ENCODE measurements around the gene MAN1A2. TPM values are rescaled to one million over a fixed set of nuclear protein-coding genes. Genes with fewer than 3 reads are reported as not detected.

Gene MAN1A2
- total RNA-seq, 5 donors from 2014 or later (not counting 1 experiment from before 2014, with no cell fraction given): 43.3 to 64.4 (median 51.4) TPM

DNA sequence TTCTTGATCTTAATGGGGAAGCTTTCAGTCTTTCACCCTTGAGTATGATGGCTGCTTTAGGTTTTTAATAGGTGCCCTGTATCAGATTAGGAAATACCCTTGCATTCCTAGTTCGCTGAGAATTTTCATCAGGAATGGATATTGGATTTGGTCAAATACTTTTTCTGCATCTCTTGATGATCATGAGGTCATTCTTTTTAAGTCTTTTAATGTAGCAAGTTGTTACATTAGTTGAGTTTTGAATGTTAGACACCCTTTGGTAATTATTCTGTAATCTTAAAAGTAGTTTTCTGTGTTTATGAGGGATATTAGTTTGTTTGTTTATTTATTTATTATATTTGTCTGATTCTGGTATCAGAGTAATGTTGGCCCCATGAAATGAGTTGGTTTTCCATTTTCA is 22.5 kb downstream of the MAN1A2 start:
- ATAC-seq (replicated peaks in 1 of 4): no peak
- Histone ChIP-seq H3K4me3 (ENCODE audit: control insufficient read depth in 1 of 2, extremely low read depth in 1 of 2, low read length in 1 of 2) (no peak overlapping the region), H3K36me3 (ENCODE audit: control insufficient read depth in 2 of 2, extremely low read depth in 1 of 2, insufficient read depth in 1 of 2, low read length in 1 of 2) (no peaks in the 10 kb centered on the region), H3K4me1 (ENCODE audit: control insufficient read depth in 1 of 2, extremely low read depth in 1 of 2, insufficient read depth in 2 of 2, low read length in 2 of 2) (peaks cover 0 to 17% of the 10 kb centered on the region in 2 experiments), H3K9me3 (no peaks in the 10 kb centered on the region), H3K27me3 (replicated peaks in 1 of 2; ENCODE audit: control insufficient read depth in 2 of 2, extremely low read depth in 1 of 2, insufficient read depth in 2 of 2, low read length in 1 of 2) (no peaks in the 10 kb centered on the region), H3K27ac (ENCODE audit: low read length) (no peak overlapping the region)
- peaks cover 92 to 96% (median 94%) of the 10 kb centered on the region in 3 donors for H3K4me1 Mint-ChIP-seq
- 100% methylated on average over 1 of the region's 1 CpG for WGBS (ENCODE audit: insufficient coverage)
- H3K9me3 Mint-ChIP-seq: peaks cover 0 to 6% (median 0%) of the 10 kb centered on the region in 3 donors
- peaks cover 11% of the 10 kb centered on the region for H3K36me3 Mint-ChIP-seq
- H3K4me3 Mint-ChIP-seq: no peak overlapping the region
- CTCF ChIA-PET: no interaction called here
- H3K27me3 Mint-ChIP-seq: no peaks in the 10 kb centered on the region
- POLR2A ChIA-PET: interaction anchor here in 1 of 2 donors (0.6 kb wide), 1 partner anchor 833 kb away, joined by 4 read pairs; no protein-coding TSS in a partner anchor
- H3K27ac Mint-ChIP-seq: no peak overlapping the region
- DNase-seq: no peak

DNA sequence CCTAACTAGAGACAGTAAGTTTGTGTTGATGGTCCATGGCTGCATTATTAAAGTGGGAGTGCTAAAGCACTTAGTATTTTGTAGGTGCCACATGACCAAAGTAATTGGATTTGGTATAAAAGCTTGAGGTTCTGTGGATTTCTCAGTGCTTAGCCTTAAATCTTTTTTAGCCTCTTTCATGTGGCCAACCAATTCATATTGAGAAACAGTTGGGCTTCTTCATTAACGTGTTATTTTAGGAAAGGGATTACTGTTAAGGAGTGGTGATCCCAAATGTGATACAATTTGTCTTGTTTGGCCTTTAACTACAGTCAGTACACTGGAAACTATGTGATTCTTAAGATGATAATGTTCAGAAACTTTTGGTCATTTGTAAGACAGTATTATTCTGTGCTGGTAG is 25.5 kb downstream of the MAN1A2 start:
- Mint-ChIP-seq H3K27me3 (no peaks in the 10 kb centered on the region), H3K9me3 (peaks cover 0 to 6% (median 0%) of the 10 kb centered on the region in 3 donors), H3K36me3 (peaks cover 11% of the 10 kb centered on the region), H3K4me1 (peaks cover 79 to 85% (median 84%) of the 10 kb centered on the region in 3 donors), H3K4me3 (no peak overlapping the region), H3K27ac (no peak overlapping the region)
- Histone ChIP-seq H3K9me3 (no peaks in the 10 kb centered on the region), H3K36me3 (ENCODE audit: control insufficient read depth in 2 of 2, extremely low read depth in 1 of 2, insufficient read depth in 1 of 2, low read length in 1 of 2) (no peaks in the 10 kb centered on the region), H3K4me3 (ENCODE audit: control insufficient read depth in 1 of 2, extremely low read depth in 1 of 2, low read length in 1 of 2) (no peak overlapping the region), H3K27ac (ENCODE audit: low read length) (no peak overlapping the region), H3K4me1 (ENCODE audit: control insufficient read depth in 1 of 2, extremely low read depth in 1 of 2, insufficient read depth in 2 of 2, low read length in 2 of 2) (peaks cover 0 to 10% of the 10 kb centered on the region in 2 experiments), H3K27me3 (replicated peaks in 1 of 2; ENCODE audit: control insufficient read depth in 2 of 2, extremely low read depth in 1 of 2, insufficient read depth in 2 of 2, low read length in 1 of 2) (no peaks in the 10 kb centered on the region)
- ChIA-PET CTCF (no interaction called here), POLR2A (no interaction called here)
- ATAC-seq (replicated peaks in 1 of 4) (no peak), DNase-seq (no peak)
- WGBS (ENCODE audit: insufficient coverage): no CpG with 5 or more reads among the region's 1 CpG

DNA sequence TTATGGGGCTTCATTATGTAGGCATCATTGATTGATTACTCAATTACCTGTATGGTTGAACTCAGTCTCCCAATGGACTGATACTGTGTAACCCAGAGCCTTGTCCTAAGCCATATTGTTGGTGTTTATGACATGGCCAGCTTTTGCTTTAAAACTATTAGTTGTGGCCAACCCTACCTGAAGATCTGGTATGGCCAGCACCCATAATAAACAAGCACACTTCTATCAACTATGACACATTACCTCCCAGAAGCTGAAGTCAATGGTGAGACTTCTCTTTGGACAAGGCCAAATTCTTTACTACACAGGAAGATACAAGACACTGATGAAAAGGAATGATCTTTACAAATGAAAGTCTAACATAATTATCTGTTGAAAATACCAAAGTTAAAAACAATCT is 28.8 kb downstream of the MAN1A2 start:
- Histone ChIP-seq H3K4me1 (ENCODE audit: control insufficient read depth in 1 of 2, extremely low read depth in 1 of 2, insufficient read depth in 2 of 2, low read length in 2 of 2) (peaks cover 0 to 3% of the 10 kb centered on the region in 2 experiments), H3K27ac (ENCODE audit: low read length) (no peak overlapping the region), H3K9me3 (no peaks in the 10 kb centered on the region), H3K36me3 (ENCODE audit: control insufficient read depth in 2 of 2, extremely low read depth in 1 of 2, insufficient read depth in 1 of 2, low read length in 1 of 2) (no peaks in the 10 kb centered on the region), H3K27me3 (replicated peaks in 1 of 2; ENCODE audit: control insufficient read depth in 2 of 2, extremely low read depth in 1 of 2, insufficient read depth in 2 of 2, low read length in 1 of 2) (no peaks in the 10 kb centered on the region), H3K4me3 (ENCODE audit: control insufficient read depth in 1 of 2, extremely low read depth in 1 of 2, low read length in 1 of 2) (no peak overlapping the region)
- Mint-ChIP-seq H3K4me1 (peaks cover 77 to 83% (median 79%) of the 10 kb centered on the region in 3 donors), H3K36me3 (peaks cover 15% of the 10 kb centered on the region), H3K9me3 (no peaks in the 10 kb centered on the region), H3K27ac (no peak overlapping the region), H3K27me3 (no peaks in the 10 kb centered on the region), H3K4me3 (no peak overlapping the region)
- no peak for ATAC-seq (replicated peaks in 1 of 4)
- POLR2A ChIA-PET: no interaction called here
- no peak for DNase-seq
- CTCF ChIA-PET: no interaction called here

DNA sequence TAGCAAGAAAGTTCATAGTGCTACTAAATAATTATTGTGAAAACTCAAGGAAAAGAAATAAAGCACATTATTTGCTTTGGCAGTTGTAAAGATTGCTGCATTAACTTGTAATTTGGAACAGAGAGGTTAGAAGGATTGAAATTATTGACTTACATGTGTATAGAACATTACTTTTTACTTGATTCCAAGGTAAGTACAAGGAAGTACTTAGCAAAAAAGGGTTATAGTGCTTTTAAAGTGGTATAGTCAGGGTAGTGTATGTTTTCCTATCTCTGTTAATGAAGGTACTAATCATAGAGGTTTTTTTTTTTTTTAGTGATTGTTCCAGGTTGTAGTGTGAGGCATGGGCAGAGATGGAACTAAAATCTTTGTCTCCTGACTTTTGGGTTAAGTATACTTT is 29.4 kb downstream of the MAN1A2 start:
- Mint-ChIP-seq H3K27ac (no peak overlapping the region), H3K4me3 (no peak overlapping the region), H3K4me1 (peaks cover 78 to 79% (median 79%) of the 10 kb centered on the region in 3 donors), H3K36me3 (peaks cover 19% of the 10 kb centered on the region), H3K27me3 (no peaks in the 10 kb centered on the region), H3K9me3 (no peaks in the 10 kb centered on the region)
- H3K9me3 ChIP-seq: no peaks in the 10 kb centered on the region
- peaks cover 2 to 3% of the 10 kb centered on the region in 2 experiments for H3K4me1 ChIP-seq (ENCODE audit: control insufficient read depth in 1 of 2, extremely low read depth in 1 of 2, insufficient read depth in 2 of 2, low read length in 2 of 2)
- H3K4me3 ChIP-seq (ENCODE audit: control insufficient read depth in 1 of 2, extremely low read depth in 1 of 2, low read length in 1 of 2): no peak overlapping the region
- ChIA-PET POLR2A (no interaction called here), CTCF (no interaction called here)
- no peak for DNase-seq
- no peak for ATAC-seq (replicated peaks in 1 of 4)
- H3K27ac ChIP-seq (ENCODE audit: low read length): no peak overlapping the region
- H3K36me3 ChIP-seq (ENCODE audit: control insufficient read depth in 2 of 2, extremely low read depth in 1 of 2, insufficient read depth in 1 of 2, low read length in 1 of 2): no peaks in the 10 kb centered on the region
- H3K27me3 ChIP-seq (replicated peaks in 1 of 2; ENCODE audit: control insufficient read depth in 2 of 2, extremely low read depth in 1 of 2, insufficient read depth in 2 of 2, low read length in 1 of 2): no peaks in the 10 kb centered on the region

DNA sequence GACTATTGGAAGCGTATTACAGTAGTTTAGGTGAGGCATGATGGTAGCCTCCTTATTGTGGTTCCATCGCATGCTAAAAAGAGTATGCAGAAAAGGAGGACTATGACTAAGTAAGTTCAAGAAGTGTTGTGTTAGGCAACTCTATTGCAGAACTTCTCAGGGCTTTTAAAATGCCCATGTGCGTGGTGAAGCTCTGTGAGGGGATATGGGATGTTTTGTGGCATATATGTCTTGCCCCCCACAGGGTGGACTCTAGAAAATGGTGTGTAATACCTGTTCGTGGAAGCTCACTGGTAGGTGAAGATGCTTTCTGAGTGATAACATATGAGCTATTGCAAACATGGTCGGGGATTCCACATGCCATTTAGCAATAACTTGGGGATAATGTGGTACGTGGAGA is 31.7 kb downstream of the MAN1A2 start:
- Mint-ChIP-seq H3K36me3 (peaks cover 35% of the 10 kb centered on the region), H3K9me3 (peaks cover 0 to 14% (median 0%) of the 10 kb centered on the region in 3 donors), H3K27me3 (no peaks in the 10 kb centered on the region), H3K4me3 (no peak overlapping the region), H3K27ac (no peak overlapping the region), H3K4me1 (peaks cover 58 to 61% (median 59%) of the 10 kb centered on the region in 3 donors)
- ATAC-seq (replicated peaks in 1 of 4) (no peak), DNase-seq (no peak)
- Histone ChIP-seq H3K4me3 (ENCODE audit: control insufficient read depth in 1 of 2, extremely low read depth in 1 of 2, low read length in 1 of 2) (no peak overlapping the region), H3K36me3 (ENCODE audit: control insufficient read depth in 2 of 2, extremely low read depth in 1 of 2, insufficient read depth in 1 of 2, low read length in 1 of 2) (peaks cover 0 to 4% of the 10 kb centered on the region in 2 donors), H3K9me3 (no peaks in the 10 kb centered on the region), H3K27ac (ENCODE audit: low read length) (no peak overlapping the region), H3K27me3 (replicated peaks in 1 of 2; ENCODE audit: control insufficient read depth in 2 of 2, extremely low read depth in 1 of 2, insufficient read depth in 2 of 2, low read length in 1 of 2) (no peaks in the 10 kb centered on the region), H3K4me1 (ENCODE audit: control insufficient read depth in 1 of 2, extremely low read depth in 1 of 2, insufficient read depth in 2 of 2, low read length in 2 of 2) (peaks cover 2 to 3% of the 10 kb centered on the region in 2 experiments)
- WGBS (ENCODE audit: insufficient coverage): 75% methylated on average over 4 of the region's 6 CpGs
- ChIA-PET CTCF (interaction anchor here in 1 of 2 donors (1.0 kb wide), 1 partner anchor 14 kb away, joined by 3 read pairs; no protein-coding TSS in a partner anchor), POLR2A (no interaction called here)

DNA sequence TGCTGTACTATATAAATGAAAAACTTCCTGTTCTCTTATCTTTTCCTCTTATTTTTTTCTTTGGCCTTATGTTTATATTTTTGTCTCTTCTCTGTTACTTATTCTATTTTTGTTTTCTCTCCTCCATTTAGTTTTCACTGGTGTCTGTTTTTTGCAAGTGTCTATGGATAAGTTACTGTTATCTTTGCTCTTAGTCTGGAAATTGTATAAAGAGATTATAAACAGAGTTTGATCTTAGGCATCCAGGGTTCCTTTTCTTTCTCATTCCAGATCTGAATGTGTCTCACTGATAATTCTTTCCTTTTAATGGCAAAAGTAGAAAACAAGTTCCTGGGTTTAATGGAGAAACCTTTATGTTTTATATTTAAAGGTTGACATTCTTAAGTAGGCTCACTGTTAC is 34.5 kb downstream of the MAN1A2 start:
- Mint-ChIP-seq H3K36me3 (peaks cover 51% of the 10 kb centered on the region), H3K27me3 (no peaks in the 10 kb centered on the region), H3K4me1 (peaks cover 38 to 46% (median 43%) of the 10 kb centered on the region in 3 donors), H3K27ac (no peak overlapping the region), H3K4me3 (no peak overlapping the region), H3K9me3 (peaks cover 0 to 14% (median 0%) of the 10 kb centered on the region in 3 donors)
- no peak for ATAC-seq (replicated peaks in 1 of 4)
- Histone ChIP-seq H3K27ac (ENCODE audit: low read length) (no peak overlapping the region), H3K4me3 (ENCODE audit: control insufficient read depth in 1 of 2, extremely low read depth in 1 of 2, low read length in 1 of 2) (no peak overlapping the region), H3K9me3 (no peaks in the 10 kb centered on the region), H3K27me3 (replicated peaks in 1 of 2; ENCODE audit: control insufficient read depth in 2 of 2, extremely low read depth in 1 of 2, insufficient read depth in 2 of 2, low read length in 1 of 2) (no peaks in the 10 kb centered on the region), H3K4me1 (ENCODE audit: control insufficient read depth in 1 of 2, extremely low read depth in 1 of 2, insufficient read depth in 2 of 2, low read length in 2 of 2) (peaks cover 2 to 3% of the 10 kb centered on the region in 2 experiments), H3K36me3 (ENCODE audit: control insufficient read depth in 2 of 2, extremely low read depth in 1 of 2, insufficient read depth in 1 of 2, low read length in 1 of 2) (peaks cover 0 to 6% of the 10 kb centered on the region in 2 donors)
- no peak for DNase-seq
- ChIA-PET CTCF (no interaction called here), POLR2A (no interaction called here)

DNA sequence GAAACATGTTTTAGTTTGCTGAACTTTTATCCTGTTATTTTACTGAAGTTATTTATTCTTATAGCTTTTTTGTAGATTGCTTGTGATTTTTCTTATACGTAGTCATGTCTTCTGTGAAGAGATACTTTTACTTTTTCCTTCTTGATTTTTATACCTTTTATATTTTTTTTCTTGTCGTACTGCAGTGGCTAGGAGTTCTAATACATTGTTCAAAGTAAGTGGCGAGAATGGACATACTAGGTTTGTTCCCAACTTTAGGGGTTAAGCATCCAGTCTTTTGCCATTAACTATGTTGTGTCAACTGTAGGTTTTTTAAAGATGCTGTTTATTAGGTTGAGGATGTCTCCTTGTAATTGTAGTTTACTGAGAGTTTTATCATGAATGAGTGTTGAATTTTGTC is 36.3 kb downstream of the MAN1A2 start:
- no peak overlapping the region for H3K4me3 ChIP-seq (ENCODE audit: control insufficient read depth in 1 of 2, extremely low read depth in 1 of 2, low read length in 1 of 2)
- WGBS (ENCODE audit: insufficient coverage): 100% methylated on average over 1 of the region's 3 CpGs
- peaks cover 40 to 45% (median 42%) of the 10 kb centered on the region in 3 donors for H3K4me1 Mint-ChIP-seq
- H3K36me3 Mint-ChIP-seq: peaks cover 56% of the 10 kb centered on the region
- peaks cover 2 to 3% of the 10 kb centered on the region in 2 experiments for H3K4me1 ChIP-seq (ENCODE audit: control insufficient read depth in 1 of 2, extremely low read depth in 1 of 2, insufficient read depth in 2 of 2, low read length in 2 of 2)
- H3K9me3 Mint-ChIP-seq: peaks cover 0 to 14% (median 0%) of the 10 kb centered on the region in 3 donors
- no peaks in the 10 kb centered on the region for H3K9me3 ChIP-seq
- H3K27ac Mint-ChIP-seq: no peak overlapping the region
- H3K36me3 ChIP-seq (ENCODE audit: control insufficient read depth in 2 of 2, extremely low read depth in 1 of 2, insufficient read depth in 1 of 2, low read length in 1 of 2): peaks cover 0 to 14% of the 10 kb centered on the region in 2 donors
- H3K27me3 Mint-ChIP-seq: no peaks in the 10 kb centered on the region
- H3K27ac ChIP-seq (ENCODE audit: low read length): no peak overlapping the region
- no peak overlapping the region for H3K4me3 Mint-ChIP-seq
- DNase-seq (no peak), ATAC-seq (replicated peaks in 1 of 4) (no peak)
- CTCF ChIA-PET: no interaction called here
- POLR2A ChIA-PET: interaction anchor here in 1 of 2 donors (0.9 kb wide), 1 partner anchor 63 kb away, joined by 3 read pairs; no protein-coding TSS in a partner anchor
- H3K27me3 ChIP-seq (replicated peaks in 1 of 2; ENCODE audit: control insufficient read depth in 2 of 2, extremely low read depth in 1 of 2, insufficient read depth in 2 of 2, low read length in 1 of 2): no peaks in the 10 kb centered on the region
